HL-60/S4 treated with retinoic acid at 250 ng/mL for 4 days and 3 days (cell line): ENCODE results near the gene ATF6B.
"Not testable (repeated sequence)": the region's sequence is repeated elsewhere in the genome, so short reads cannot be mapped to it uniquely, and the experiment has no call there.

Experiments used
- in situ Hi-C: fragments of 300-500 bp; cut with MboI; formaldehyde crosslinking; loops from 2 replicates; pipeline ENCODE4 v1.7.0; 2022; ENCODE audit warnings: low sequenced_read_pairs

ATF6B gene

GRCh38 chr6:32108727-32109113 is 19.3 kb downstream of the ATF6B start:
- in situ Hi-C loops, result no loop called here

- in situ Hi-C loops, result no loop called here
Observed at GRCh38 chr6:32108094-32108627, 19.9 kb downstream of the ATF6B start.

GRCh38 chr6:32107406-32107805 is 20.6 kb downstream of the ATF6B start:
- in situ Hi-C loops, result no loop called here

- in situ Hi-C loops, result no loop called here
Observed at GRCh38 chr6:32105433-32105832, 22.6 kb downstream of the ATF6B start.

- in situ Hi-C loops, result no loop called here
Observed at GRCh38 chr6:32102255-32102654, 25.8 kb downstream of the ATF6B start.

GRCh38 chr6:32100251-32100650 is 27.8 kb downstream of the ATF6B start:
- in situ Hi-C loops, result not testable (repeated sequence)

- in situ Hi-C loops, result no loop called here
Observed at GRCh38 chr6:32097364-32097763, 30.7 kb downstream of the ATF6B start.

GRCh38 chr6:32096394-32097258 is 31.4 kb downstream of the ATF6B start:
- in situ Hi-C loops, result no loop called here

GRCh38 chr6:32096087-32096393 is 32.0 kb downstream of the ATF6B start:
- in situ Hi-C loops, result no loop called here

- in situ Hi-C loops, result no loop called here
Observed at GRCh38 chr6:32095338-32096086, 32.5 kb downstream of the ATF6B start.

- in situ Hi-C loops, result no loop called here
Observed at GRCh38 chr6:32092760-32093497, 35.1 kb downstream of the ATF6B start.

- in situ Hi-C loops, result no loop called here
Observed at GRCh38 chr6:32089082-32089828, 38.8 kb downstream of the ATF6B start.

GRCh38 chr6:32088487-32089049 is 39.5 kb downstream of the ATF6B start:
- in situ Hi-C loops, result no loop called here

- in situ Hi-C loops, result no loop called here
Observed at GRCh38 chr6:32087574-32088486, 40.2 kb downstream of the ATF6B start.

- in situ Hi-C loops, result no loop called here
Observed at GRCh38 chr6:32086661-32087573, 41.1 kb downstream of the ATF6B start.

GRCh38 chr6:32085759-32086459 is 42.1 kb downstream of the ATF6B start:
- in situ Hi-C loops, result no loop called here

- in situ Hi-C loops, result no loop called here
Observed at GRCh38 chr6:32084780-32085179, 43.3 kb downstream of the ATF6B start.
